NCI-H2171 treated with DMSO at 0.1 percent for 48 hours (cell line): ENCODE results near the gene ATP8B3.
"Not testable (repeated sequence)": the region's sequence is repeated elsewhere in the genome, so short reads cannot be mapped to it uniquely, and the experiment has no call there.

Source experiments
- DNase-seq: peaks from one replicate; lab custom pipeline; 2025; lab: John Stamatoyannopoulos, UW

ATP8B3 gene

GRCh38 chr19:1770866-1771576 is 41.1 kb downstream of the ATP8B3 start:
- no peak for DNase-seq

- no peak for DNase-seq
These were observed 42.5 kb downstream of the ATP8B3 start for GRCh38 chr19:1769645-1769985.

GRCh38 chr19:1768918-1769644 is 43.0 kb downstream of the ATP8B3 start:
- DNase-seq = no peak

- no peak for DNase-seq
These were observed 43.8 kb downstream of the ATP8B3 start for GRCh38 chr19:1768248-1768647.

GRCh38 chr19:1767464-1767933 is 44.6 kb downstream of the ATP8B3 start:
- no peak for DNase-seq

- no peak for DNase-seq
These were observed 45.2 kb downstream of the ATP8B3 start for GRCh38 chr19:1766800-1767352.

- no peak for DNase-seq
These were observed 45.9 kb downstream of the ATP8B3 start for GRCh38 chr19:1765904-1766799.

- no peak for DNase-seq
These were observed 46.7 kb downstream of the ATP8B3 start for GRCh38 chr19:1765232-1765903.

- no peak for DNase-seq
These were observed 47.3 kb downstream of the ATP8B3 start for GRCh38 chr19:1764729-1765128.

- no peak for DNase-seq
These were observed 48.1 kb downstream of the ATP8B3 start for GRCh38 chr19:1763648-1764639.

- no peak for DNase-seq
These were observed 49.6 kb downstream of the ATP8B3 start for GRCh38 chr19:1762243-1763117.

- no peak for DNase-seq
These were observed 50.4 kb downstream of the ATP8B3 start for GRCh38 chr19:1761528-1762242.

GRCh38 chr19:1760786-1761527 is 51.1 kb downstream of the ATP8B3 start:
- not testable (repeated sequence) for DNase-seq

GRCh38 chr19:1760020-1760419 is 52.1 kb downstream of the ATP8B3 start:
- no peak for DNase-seq

GRCh38 chr19:1758959-1759903 is 52.8 kb downstream of the ATP8B3 start:
- DNase-seq = no peak

GRCh38 chr19:1758231-1758577 is 53.9 kb downstream of the ATP8B3 start:
- no peak for DNase-seq
